GM23338 (cell line): ENCODE results near the gene ZFHX2. TPM values are rescaled to one million over a fixed set of nuclear protein-coding genes. Genes with fewer than 3 reads are reported as not detected.

Source experiments
- ATAC-seq: fragments of 200-7000 bp; cut with Tn5 transposase; 3 replicates; pipeline ENCODE4 v1.9.1; 2020
- DNase-seq: peaks from one replicate; pipeline ENCODE4 v3.0.0-alpha.2; 2015; ENCODE audit warnings: low spot score
- H2AFZ ChIP-seq: fragments of 200-600 bp; sonication (generic); 2 replicates; pipeline ENCODE4 v1.8.0; 2016; ENCODE audit warnings: antibody characterized with exemption, mild to moderate bottlenecking, moderate library complexity
- H3F3A ChIP-seq: fragments of 200-600 bp; sonication (generic); replicated peaks from 2 replicates; pipeline ENCODE4 v1.8.0; 2017; ENCODE audit warnings: antibody characterized with exemption, mixed run types, low read depth
- H3K27ac ChIP-seq: fragments of 200-600 bp; sonication (generic); 2 replicates; pipeline ENCODE4 v1.6.1; 2016; ENCODE audit warnings: low read depth
- H3K27me3 ChIP-seq: fragments of 200-600 bp; sonication (generic); 2 replicates; pipeline ENCODE4 v1.8.0; 2016; ENCODE audit warnings: mild to moderate bottlenecking, mixed run types, moderate library complexity; ENCODE audit not compliant: insufficient read depth
- H3K36me3 ChIP-seq: fragments of 200-600 bp; sonication (generic); 2 replicates; pipeline ENCODE4 v1.8.0; 2016; ENCODE audit warnings: mild to moderate bottlenecking; ENCODE audit not compliant: insufficient read depth
- H3K4me1 ChIP-seq: fragments of 200-600 bp; sonication (generic); 2 replicates; pipeline ENCODE4 v1.8.0; 2016; ENCODE audit warnings: mild to moderate bottlenecking, moderate library complexity; ENCODE audit not compliant: insufficient read depth
- H3K4me2 ChIP-seq: fragments of 200-600 bp; sonication (generic); 2 replicates; pipeline ENCODE4 v1.7.1; 2017; ENCODE audit warnings: mixed run types
- H3K4me3 ChIP-seq: fragments of 200-600 bp; sonication (generic); 2 replicates; pipeline ENCODE4 v1.6.1; 2016; ENCODE audit warnings: mixed run types
- H3K79me2 ChIP-seq: fragments of 200-600 bp; sonication (generic); replicated peaks from 2 replicates; pipeline ENCODE4 v1.8.0; 2017; ENCODE audit warnings: mild to moderate bottlenecking; ENCODE audit not compliant: insufficient read depth
- H3K9me2 ChIP-seq: fragments of 200-600 bp; sonication (generic); 2 replicates; pipeline ENCODE4 v1.8.0; 2017; ENCODE audit not compliant: insufficient read depth
- H4K20me1 ChIP-seq: fragments of 200-600 bp; sonication (generic); replicated peaks from 2 replicates; pipeline ENCODE4 v1.8.0; 2017; ENCODE audit warnings: mild to moderate bottlenecking; ENCODE audit not compliant: insufficient read depth
- H3K27ac Mint-ChIP-seq: 2 replicates; pipeline ENCODE4 v1.8.0; 2020; ENCODE audit warnings: inconsistent platforms, mild to moderate bottlenecking, moderate library complexity, mixed read lengths
- H3K27me3 Mint-ChIP-seq: 3 replicates; pipeline ENCODE4 v1.8.0; 2022; ENCODE audit warnings: low read depth, mild to moderate bottlenecking, moderate library complexity, mixed read lengths, inconsistent platforms; ENCODE audit not compliant: insufficient read depth, poor library complexity
- H3K36me3 Mint-ChIP-seq: 3 replicates; pipeline ENCODE4 v1.8.0; 2021; ENCODE audit warnings: low read depth, mild to moderate bottlenecking, inconsistent platforms, moderate library complexity, mixed read lengths
- H3K4me1 Mint-ChIP-seq: 3 replicates; pipeline ENCODE4 v1.8.0; 2020; ENCODE audit warnings: mild to moderate bottlenecking, inconsistent platforms, mixed read lengths
- H3K4me3 Mint-ChIP-seq: 3 replicates; pipeline ENCODE4 v1.8.0; 2021; ENCODE audit warnings: moderate library complexity, mild to moderate bottlenecking, inconsistent platforms, mixed read lengths
- H3K9me3 Mint-ChIP-seq: 3 replicates; pipeline ENCODE4 v1.8.0; 2020; ENCODE audit warnings: moderate library complexity, mild to moderate bottlenecking, inconsistent platforms, mixed read lengths
- CREB1 ChIP-seq: fragments of 250-450 bp; sonication (Bioruptor Pico); IDR thresholded peaks from 2 replicates; pipeline ENCODE4 v1.5.0; 2020; ENCODE audit warnings: low read depth, mild to moderate bottlenecking, moderate library complexity
- CTCF ChIP-seq, 2 experiments: fragments of 200-600 bp in 1 of 2; sonication (generic) in 1 of 2; conservative IDR thresholded peaks; 2 replicates each; pipeline versions ENCODE4 v1.5.1 to v1.6.1; 2016 to 2017; ENCODE audit warnings: antibody characterized with exemption in 2 of 2, low read depth in 2 of 2, mild to moderate bottlenecking in 2 of 2, moderate library complexity in 1 of 2
- JUNB ChIP-seq: IDR thresholded peaks from one replicate; pipeline ENCODE4 v1.6.1; 2016; ENCODE audit warnings: antibody characterized with exemption; ENCODE audit not compliant: unreplicated experiment
- NANOG ChIP-seq: IDR thresholded peaks from 2 replicates; pipeline ENCODE4 v1.6.1; 2016; ENCODE audit warnings: antibody characterized with exemption, borderline replicate concordance
- POLR2AphosphoS5 ChIP-seq: IDR thresholded peaks from 2 replicates; pipeline ENCODE4 v1.6.1; 2016; ENCODE audit warnings: antibody characterized with exemption, low read depth
- STAT1 ChIP-seq: IDR thresholded peaks from one replicate; pipeline ENCODE4 v1.6.1; 2016; ENCODE audit warnings: antibody characterized with exemption; ENCODE audit not compliant: unreplicated experiment
- ZNF114 ChIP-seq: fragments of 250-450 bp; sonication (Bioruptor Pico); IDR thresholded peaks from 2 replicates; pipeline ENCODE4 v1.5.0; 2020; ENCODE audit warnings: mild to moderate bottlenecking, moderate library complexity
- ZNF331 ChIP-seq: fragments of 250-450 bp; sonication (Bioruptor Pico); IDR thresholded peaks from 2 replicates; pipeline ENCODE4 v1.5.0; 2020; ENCODE audit warnings: low read depth, mild to moderate bottlenecking, moderate library complexity
- polyA plus RNA-seq: library from polyadenylated mRNA; unstranded; fragments of >200 nt; fragmentation: Nextera tagmentation; extraction: Ambion mirVana; gene quantifications from 2 replicates; pipeline ENCODE4 v1.2.1, GENCODE V29; 2016
- total RNA-seq: library from RNA; depleted of rRNA; stranded (reverse); fragments of >200 nt; shearing (Covaris generic); gene quantifications from 2 replicates; pipeline ENCODE4 v1.2.3, GENCODE V29; 2014
- TF ChIP-seq, protein P1 (sequence below): IDR thresholded peaks from 2 replicates; pipeline ENCODE4 v1.6.1; 2016; ENCODE audit warnings: antibody characterized with exemption
- TF ChIP-seq, protein P2 (sequence below): IDR thresholded peaks from one replicate; pipeline ENCODE4 v1.6.1; 2018; ENCODE audit warnings: antibody characterized with exemption; ENCODE audit not compliant: unreplicated experiment
- TF ChIP-seq, protein P3 (sequence below): fragments of 250-450 bp; sonication (Bioruptor Pico); IDR thresholded peaks from 2 replicates; pipeline ENCODE4 v1.5.0; 2020; ENCODE audit warnings: mild to moderate bottlenecking, moderate library complexity

The ZFHX2 gene
- total and polyA plus RNA-seq, 2 experiments from 2014 or later: 11.6 to 18.5 TPM

- TF ChIP-seq, protein P1, sequence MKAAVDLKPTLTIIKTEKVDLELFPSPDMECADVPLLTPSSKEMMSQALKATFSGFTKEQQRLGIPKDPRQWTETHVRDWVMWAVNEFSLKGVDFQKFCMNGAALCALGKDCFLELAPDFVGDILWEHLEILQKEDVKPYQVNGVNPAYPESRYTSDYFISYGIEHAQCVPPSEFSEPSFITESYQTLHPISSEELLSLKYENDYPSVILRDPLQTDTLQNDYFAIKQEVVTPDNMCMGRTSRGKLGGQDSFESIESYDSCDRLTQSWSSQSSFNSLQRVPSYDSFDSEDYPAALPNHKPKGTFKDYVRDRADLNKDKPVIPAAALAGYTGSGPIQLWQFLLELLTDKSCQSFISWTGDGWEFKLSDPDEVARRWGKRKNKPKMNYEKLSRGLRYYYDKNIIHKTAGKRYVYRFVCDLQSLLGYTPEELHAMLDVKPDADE: no peak
- TF ChIP-seq ZNF331 (CRISPR knock-in tag): no peak
- no peak for TF ChIP-seq CREB1 (CRISPR knock-in tag)
These were observed 15.1 kb downstream of the ZFHX2 start (continued) for GRCh38 chr14:23536494-23536893.

DNA sequence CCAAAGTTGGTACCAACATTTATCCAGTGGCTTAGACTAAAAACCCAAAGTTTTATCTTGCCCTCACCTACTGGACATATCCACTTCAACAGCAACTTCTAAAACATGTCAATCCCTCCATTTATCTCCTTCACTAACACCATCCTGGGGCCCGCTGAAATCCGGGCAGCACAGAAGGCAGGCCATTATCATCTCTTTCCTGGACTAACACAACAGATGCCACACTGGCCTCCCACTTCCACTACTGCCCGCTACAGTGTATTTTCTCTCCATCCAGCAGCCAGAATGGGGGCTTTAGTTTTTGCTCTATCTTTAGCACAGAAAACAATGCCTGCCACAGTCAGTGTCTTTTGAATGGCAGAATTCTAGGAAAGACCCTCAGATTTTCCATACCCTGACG is 15.6 kb downstream of the ZFHX2 start:
- H3K27me3 Mint-ChIP-seq: peaks cover 26% of the 10 kb centered on the region
- peaks cover 49% of the 10 kb centered on the region for H3K36me3 Mint-ChIP-seq
- no peak for ATAC-seq
- TF ChIP-seq NANOG (no peak), ZNF331 (CRISPR knock-in tag) (no peak), CREB1 (CRISPR knock-in tag) (no peak), POLR2AphosphoS5 (no peak), ZNF114 (CRISPR knock-in tag) (no peak), CTCF (conservative IDR thresholded peaks at IDR 0.05; ENCODE audit: low read depth in 2 of 2) (no peak), STAT1 (no peak), JUNB (no peak)
- TF ChIP-seq, protein P2, sequence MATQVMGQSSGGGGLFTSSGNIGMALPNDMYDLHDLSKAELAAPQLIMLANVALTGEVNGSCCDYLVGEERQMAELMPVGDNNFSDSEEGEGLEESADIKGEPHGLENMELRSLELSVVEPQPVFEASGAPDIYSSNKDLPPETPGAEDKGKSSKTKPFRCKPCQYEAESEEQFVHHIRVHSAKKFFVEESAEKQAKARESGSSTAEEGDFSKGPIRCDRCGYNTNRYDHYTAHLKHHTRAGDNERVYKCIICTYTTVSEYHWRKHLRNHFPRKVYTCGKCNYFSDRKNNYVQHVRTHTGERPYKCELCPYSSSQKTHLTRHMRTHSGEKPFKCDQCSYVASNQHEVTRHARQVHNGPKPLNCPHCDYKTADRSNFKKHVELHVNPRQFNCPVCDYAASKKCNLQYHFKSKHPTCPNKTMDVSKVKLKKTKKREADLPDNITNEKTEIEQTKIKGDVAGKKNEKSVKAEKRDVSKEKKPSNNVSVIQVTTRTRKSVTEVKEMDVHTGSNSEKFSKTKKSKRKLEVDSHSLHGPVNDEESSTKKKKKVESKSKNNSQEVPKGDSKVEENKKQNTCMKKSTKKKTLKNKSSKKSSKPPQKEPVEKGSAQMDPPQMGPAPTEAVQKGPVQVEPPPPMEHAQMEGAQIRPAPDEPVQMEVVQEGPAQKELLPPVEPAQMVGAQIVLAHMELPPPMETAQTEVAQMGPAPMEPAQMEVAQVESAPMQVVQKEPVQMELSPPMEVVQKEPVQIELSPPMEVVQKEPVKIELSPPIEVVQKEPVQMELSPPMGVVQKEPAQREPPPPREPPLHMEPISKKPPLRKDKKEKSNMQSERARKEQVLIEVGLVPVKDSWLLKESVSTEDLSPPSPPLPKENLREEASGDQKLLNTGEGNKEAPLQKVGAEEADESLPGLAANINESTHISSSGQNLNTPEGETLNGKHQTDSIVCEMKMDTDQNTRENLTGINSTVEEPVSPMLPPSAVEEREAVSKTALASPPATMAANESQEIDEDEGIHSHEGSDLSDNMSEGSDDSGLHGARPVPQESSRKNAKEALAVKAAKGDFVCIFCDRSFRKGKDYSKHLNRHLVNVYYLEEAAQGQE: no peak
- TF ChIP-seq, protein P3, sequence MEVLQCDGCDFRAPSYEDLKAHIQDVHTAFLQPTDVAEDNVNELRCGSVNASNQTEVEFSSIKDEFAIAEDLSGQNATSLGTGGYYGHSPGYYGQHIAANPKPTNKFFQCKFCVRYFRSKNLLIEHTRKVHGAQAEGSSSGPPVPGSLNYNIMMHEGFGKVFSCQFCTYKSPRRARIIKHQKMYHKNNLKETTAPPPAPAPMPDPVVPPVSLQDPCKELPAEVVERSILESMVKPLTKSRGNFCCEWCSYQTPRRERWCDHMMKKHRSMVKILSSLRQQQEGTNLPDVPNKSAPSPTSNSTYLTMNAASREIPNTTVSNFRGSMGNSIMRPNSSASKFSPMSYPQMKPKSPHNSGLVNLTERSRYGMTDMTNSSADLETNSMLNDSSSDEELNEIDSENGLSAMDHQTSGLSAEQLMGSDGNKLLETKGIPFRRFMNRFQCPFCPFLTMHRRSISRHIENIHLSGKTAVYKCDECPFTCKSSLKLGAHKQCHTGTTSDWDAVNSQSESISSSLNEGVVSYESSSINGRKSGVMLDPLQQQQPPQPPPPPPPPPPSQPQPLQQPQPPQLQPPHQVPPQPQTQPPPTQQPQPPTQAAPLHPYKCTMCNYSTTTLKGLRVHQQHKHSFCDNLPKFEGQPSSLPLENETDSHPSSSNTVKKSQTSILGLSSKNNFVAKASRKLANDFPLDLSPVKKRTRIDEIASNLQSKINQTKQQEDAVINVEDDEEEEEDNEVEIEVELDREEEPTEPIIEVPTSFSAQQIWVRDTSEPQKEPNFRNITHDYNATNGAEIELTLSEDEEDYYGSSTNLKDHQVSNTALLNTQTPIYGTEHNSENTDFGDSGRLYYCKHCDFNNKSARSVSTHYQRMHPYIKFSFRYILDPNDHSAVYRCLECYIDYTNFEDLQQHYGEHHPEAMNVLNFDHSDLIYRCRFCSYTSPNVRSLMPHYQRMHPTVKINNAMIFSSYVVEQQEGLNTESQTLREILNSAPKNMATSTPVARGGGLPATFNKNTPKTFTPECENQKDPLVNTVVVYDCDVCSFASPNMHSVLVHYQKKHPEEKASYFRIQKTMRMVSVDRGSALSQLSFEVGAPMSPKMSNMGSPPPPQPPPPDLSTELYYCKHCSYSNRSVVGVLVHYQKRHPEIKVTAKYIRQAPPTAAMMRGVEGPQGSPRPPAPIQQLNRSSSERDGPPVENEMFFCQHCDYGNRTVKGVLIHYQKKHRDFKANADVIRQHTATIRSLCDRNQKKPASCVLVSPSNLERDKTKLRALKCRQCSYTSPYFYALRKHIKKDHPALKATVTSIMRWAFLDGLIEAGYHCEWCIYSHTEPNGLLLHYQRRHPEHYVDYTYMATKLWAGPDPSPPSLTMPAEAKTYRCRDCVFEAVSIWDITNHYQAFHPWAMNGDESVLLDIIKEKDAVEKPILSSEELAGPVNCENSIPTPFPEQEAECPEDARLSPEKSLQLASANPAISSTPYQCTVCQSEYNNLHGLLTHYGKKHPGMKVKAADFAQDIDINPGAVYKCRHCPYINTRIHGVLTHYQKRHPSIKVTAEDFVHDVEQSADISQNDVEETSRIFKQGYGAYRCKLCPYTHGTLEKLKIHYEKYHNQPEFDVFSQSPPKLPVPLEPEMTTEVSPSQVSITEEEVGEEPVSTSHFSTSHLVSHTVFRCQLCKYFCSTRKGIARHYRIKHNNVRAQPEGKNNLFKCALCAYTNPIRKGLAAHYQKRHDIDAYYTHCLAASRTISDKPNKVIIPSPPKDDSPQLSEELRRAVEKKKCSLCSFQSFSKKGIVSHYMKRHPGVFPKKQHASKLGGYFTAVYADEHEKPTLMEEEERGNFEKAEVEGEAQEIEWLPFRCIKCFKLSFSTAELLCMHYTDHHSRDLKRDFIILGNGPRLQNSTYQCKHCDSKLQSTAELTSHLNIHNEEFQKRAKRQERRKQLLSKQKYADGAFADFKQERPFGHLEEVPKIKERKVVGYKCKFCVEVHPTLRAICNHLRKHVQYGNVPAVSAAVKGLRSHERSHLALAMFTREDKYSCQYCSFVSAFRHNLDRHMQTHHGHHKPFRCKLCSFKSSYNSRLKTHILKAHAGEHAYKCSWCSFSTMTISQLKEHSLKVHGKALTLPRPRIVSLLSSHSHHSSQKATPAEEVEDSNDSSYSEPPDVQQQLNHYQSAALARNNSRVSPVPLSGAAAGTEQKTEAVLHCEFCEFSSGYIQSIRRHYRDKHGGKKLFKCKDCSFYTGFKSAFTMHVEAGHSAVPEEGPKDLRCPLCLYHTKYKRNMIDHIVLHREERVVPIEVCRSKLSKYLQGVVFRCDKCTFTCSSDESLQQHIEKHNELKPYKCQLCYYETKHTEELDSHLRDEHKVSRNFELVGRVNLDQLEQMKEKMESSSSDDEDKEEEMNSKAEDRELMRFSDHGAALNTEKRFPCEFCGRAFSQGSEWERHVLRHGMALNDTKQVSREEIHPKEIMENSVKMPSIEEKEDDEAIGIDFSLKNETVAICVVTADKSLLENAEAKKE (CRISPR knock-in tag): no peak
- H3K79me2 ChIP-seq: peaks cover 10% of the 10 kb centered on the region
- no peak overlapping the region for H2AFZ ChIP-seq
- no peaks in the 10 kb centered on the region for H3K9me3 Mint-ChIP-seq
- peak overlapping the region; percentile 35; the same call in 1 of the 2 replicates for H3K4me2 ChIP-seq
- peaks cover 54% of the 10 kb centered on the region for H3K4me1 Mint-ChIP-seq
- H3K27ac Mint-ChIP-seq: peak overlapping the region; percentile 68
- H4K20me1 ChIP-seq: no peaks in the 10 kb centered on the region
- peaks cover 29% of the 10 kb centered on the region for H3K4me1 ChIP-seq
- peak overlapping the region; percentile 4; the same call in 1 of the 3 replicates for H3K4me3 Mint-ChIP-seq
- H3K27me3 ChIP-seq: no peaks in the 10 kb centered on the region
- no peak overlapping the region for H3K4me3 ChIP-seq
- H3K27ac ChIP-seq: peak overlapping the region; percentile 82; the same call in 1 of the 2 replicates
- peaks cover 11% of the 10 kb centered on the region for H3F3A ChIP-seq
- no peaks in the 10 kb centered on the region for H3K9me2 ChIP-seq
- H3K36me3 ChIP-seq: peaks cover 8% of the 10 kb centered on the region; the same call in 1 of the 2 replicates
- DNase-seq: no peak
